Stomach smooth muscle (tissue), 2 donors: ENCODE results near the gene DHX15.
"Not testable (repeated sequence)": the region's sequence is repeated elsewhere in the genome, so short reads cannot be mapped to it uniquely, and the experiment has no call there.

Source experiments
- H3K27ac ChIP-seq: one replicate; pipeline ENCODE4 v1.7.0; 2013; ENCODE audit warnings: mild to moderate bottlenecking, low read length, inconsistent platforms
- H3K27me3 ChIP-seq, 2 donors: one replicate each; pipeline ENCODE4 v1.7.0; 2013; ENCODE audit warnings: low read length in 2 of 2; ENCODE audit not compliant: insufficient read depth in 2 of 2, control insufficient read depth in 1 of 2
- H3K36me3 ChIP-seq, 2 donors: one replicate each; pipeline ENCODE4 v1.7.0; 2013; ENCODE audit warnings: low read length in 2 of 2; ENCODE audit not compliant: control insufficient read depth in 2 of 2, insufficient read depth in 2 of 2
- H3K4me1 ChIP-seq: one replicate; pipeline ENCODE4 v1.7.0; 2013; ENCODE audit warnings: low read length; ENCODE audit not compliant: control insufficient read depth, insufficient read depth
- H3K4me3 ChIP-seq, 2 donors: one replicate each; pipeline ENCODE4 v1.7.0; 2013; ENCODE audit warnings: low read length in 2 of 2
- H3K9ac ChIP-seq, 2 donors: one replicate each; pipeline ENCODE4 v1.7.0; 2013; ENCODE audit warnings: low read length in 2 of 2, mild to moderate bottlenecking in 1 of 2
- H3K9me3 ChIP-seq, 2 donors: one replicate each; pipeline ENCODE4 v1.7.0; 2013; ENCODE audit warnings: low read length in 2 of 2; ENCODE audit not compliant: control insufficient read depth in 2 of 2
- donor health status: healthy.
- donor health status: Pancreatic carcinoma.

Gene DHX15

GRCh38 chr4:24515698-24516097 is 68.7 kb downstream of the DHX15 start:
- peaks cover 0 to 7% of the 10 kb centered on the region in 2 donors for H3K36me3 ChIP-seq

GRCh38 chr4:24514808-24515207 is 69.5 kb downstream of the DHX15 start:
- no peak overlapping the region for H3K27ac ChIP-seq
- no peak overlapping the region for H3K9ac ChIP-seq
- H3K27me3 ChIP-seq, result no peaks in the 10 kb centered on the region
- H3K36me3 ChIP-seq, result peaks cover 0 to 7% of the 10 kb centered on the region in 2 donors
- peaks cover 8% of the 10 kb centered on the region for H3K4me1 ChIP-seq
- no peaks in the 10 kb centered on the region for H3K9me3 ChIP-seq
- H3K4me3 ChIP-seq, result no peak overlapping the region

More at GRCh38 chr4:24515698-24516097, 68.7 kb downstream of the DHX15 start:
- no peaks in the 10 kb centered on the region for H3K27me3 ChIP-seq
- no peaks in the 10 kb centered on the region for H3K9me3 ChIP-seq
- H3K4me3 ChIP-seq, result no peak overlapping the region
- H3K4me1 ChIP-seq, result peaks cover 8% of the 10 kb centered on the region
- no peak overlapping the region for H3K27ac ChIP-seq
- H3K9ac ChIP-seq, result no peak overlapping the region

DNA sequence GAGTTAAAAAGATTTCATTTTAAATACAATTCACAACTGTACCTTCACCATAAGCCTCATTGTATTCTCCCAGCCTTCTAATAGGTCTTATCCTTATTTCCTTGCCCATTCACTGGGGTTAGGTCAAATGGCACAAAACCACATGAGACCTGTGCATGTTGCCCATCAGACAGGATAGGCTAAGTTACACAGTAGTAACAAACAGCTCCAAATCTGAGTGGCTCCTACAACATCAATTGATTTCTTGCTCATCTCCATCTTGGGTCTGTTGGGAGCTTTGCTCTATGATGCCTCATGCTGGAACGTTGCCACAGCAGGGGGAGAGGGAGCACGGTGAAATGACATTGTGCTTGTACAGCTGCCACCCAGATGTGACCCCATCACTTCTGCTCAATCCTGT is 70.6 kb downstream of the DHX15 start:
- Histone ChIP-seq H3K36me3 (peaks cover 0 to 7% of the 10 kb centered on the region in 2 donors), H3K9me3 (no peaks in the 10 kb centered on the region), H3K27me3 (no peaks in the 10 kb centered on the region), H3K27ac (no peak overlapping the region), H3K9ac (no peak overlapping the region), H3K4me1 (peaks cover 8% of the 10 kb centered on the region), H3K4me3 (no peak overlapping the region)

DNA sequence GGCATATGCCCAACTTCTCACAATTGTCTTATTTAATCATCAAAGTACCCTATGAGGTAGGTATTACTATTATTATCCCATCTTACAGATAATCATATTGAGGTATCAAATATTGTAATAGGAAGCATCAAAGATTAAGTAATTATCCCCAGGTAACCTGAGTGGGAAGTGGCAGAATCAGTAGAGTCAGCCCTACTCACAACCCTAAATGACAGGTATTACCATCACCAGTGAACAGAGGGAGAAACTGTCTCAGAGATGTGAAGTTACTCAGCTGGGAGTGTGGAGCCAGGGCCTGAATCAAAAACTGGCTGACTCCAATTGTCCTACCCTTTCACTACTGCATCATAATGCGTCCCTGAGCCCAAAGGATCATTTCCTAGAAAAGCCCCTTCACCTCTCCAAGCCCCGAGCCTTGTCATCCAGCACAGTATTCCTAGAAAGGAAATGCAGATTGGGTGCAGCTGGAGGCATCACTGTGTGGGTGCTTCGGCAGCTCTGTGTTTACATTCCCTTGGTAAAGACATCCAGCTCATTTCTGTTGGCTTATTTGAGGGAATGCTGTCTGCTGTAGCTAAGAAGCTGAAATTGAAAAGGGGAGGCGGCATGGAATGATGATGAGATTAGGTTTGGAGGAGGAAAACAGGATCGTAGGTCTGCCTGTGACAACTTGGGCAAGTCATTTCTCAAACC is 72.8 kb downstream of the DHX15 start:
- H3K9me3 ChIP-seq, result no peaks in the 10 kb centered on the region
- no peak overlapping the region for H3K4me3 ChIP-seq
- no peak overlapping the region for H3K27ac ChIP-seq
- H3K4me1 ChIP-seq, result peaks cover 8% of the 10 kb centered on the region
- no peak overlapping the region for H3K9ac ChIP-seq
- no peaks in the 10 kb centered on the region for H3K27me3 ChIP-seq
- H3K36me3 ChIP-seq, result peaks cover 0 to 7% of the 10 kb centered on the region in 2 donors

DNA sequence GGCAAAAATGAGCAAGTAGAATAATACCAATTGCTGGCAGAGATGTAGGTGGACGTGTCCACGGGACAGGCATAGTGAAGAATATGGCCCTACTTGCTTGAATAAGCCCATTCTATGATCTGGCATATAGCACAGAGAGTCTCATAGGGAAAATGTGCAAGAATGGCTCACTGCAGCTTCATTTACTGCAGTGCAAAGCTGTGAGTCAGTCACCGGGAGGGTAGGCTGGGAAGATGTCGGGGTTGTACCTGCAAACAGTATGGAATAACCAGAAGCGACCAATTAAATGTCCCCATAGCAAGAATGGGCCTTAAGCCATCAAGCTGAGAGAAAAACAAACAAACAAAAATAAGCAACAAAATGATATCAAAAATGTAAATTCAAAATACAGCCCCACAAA is 74.3 kb downstream of the DHX15 start:
- no peaks in the 10 kb centered on the region for H3K9me3 ChIP-seq
- H3K4me1 ChIP-seq, result peaks cover 8% of the 10 kb centered on the region
- H3K36me3 ChIP-seq, result peaks cover 0 to 7% of the 10 kb centered on the region in 2 donors
- H3K27ac ChIP-seq, result no peak overlapping the region
- no peaks in the 10 kb centered on the region for H3K27me3 ChIP-seq
- H3K9ac ChIP-seq, result no peak overlapping the region
- H3K4me3 ChIP-seq, result no peak overlapping the region

GRCh38 chr4:24508541-24508940 is 75.8 kb downstream of the DHX15 start:
- Histone ChIP-seq H3K9ac (no peak overlapping the region), H3K9me3 (no peaks in the 10 kb centered on the region), H3K36me3 (no peaks in the 10 kb centered on the region), H3K27ac (no peak overlapping the region), H3K27me3 (no peaks in the 10 kb centered on the region), H3K4me1 (peaks cover 8% of the 10 kb centered on the region), H3K4me3 (no peak overlapping the region)

GRCh38 chr4:24507439-24507838 is 76.9 kb downstream of the DHX15 start:
- no peaks in the 10 kb centered on the region for H3K27me3 ChIP-seq
- no peak overlapping the region for H3K27ac ChIP-seq
- H3K4me3 ChIP-seq, result no peak overlapping the region
- no peaks in the 10 kb centered on the region for H3K36me3 ChIP-seq
- peaks cover 8% of the 10 kb centered on the region for H3K4me1 ChIP-seq
- no peaks in the 10 kb centered on the region for H3K9me3 ChIP-seq
- H3K9ac ChIP-seq, result no peak overlapping the region

GRCh38 chr4:24503090-24503489 is 81.3 kb downstream of the DHX15 start:
- not testable (repeated sequence) for H3K4me1 ChIP-seq, H3K9ac ChIP-seq, H3K27ac ChIP-seq, H3K36me3 ChIP-seq, H3K9me3 ChIP-seq, H3K4me3 ChIP-seq, H3K27me3 ChIP-seq

DNA sequence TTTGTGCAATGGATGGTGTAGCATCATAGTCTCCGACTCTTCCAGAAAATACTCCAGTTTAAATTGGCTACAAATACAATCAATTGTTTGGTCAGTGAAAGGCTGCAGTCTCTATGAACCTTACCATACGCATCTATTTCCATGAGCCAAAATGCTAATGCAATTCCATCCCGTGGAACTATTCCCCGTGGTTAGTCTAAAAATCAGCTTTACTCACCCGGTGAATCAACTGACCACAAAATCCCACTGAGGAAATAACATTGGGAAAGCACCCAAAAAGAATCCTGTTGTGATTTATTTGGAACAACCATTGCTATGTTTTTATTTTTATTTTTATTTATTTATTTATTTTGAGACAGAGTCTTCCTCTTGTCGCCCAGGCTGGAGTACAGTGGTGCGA is 87.1 kb downstream of the DHX15 start:
- H3K9ac ChIP-seq, result no peak overlapping the region
- H3K27me3 ChIP-seq, result no peaks in the 10 kb centered on the region
- no peaks in the 10 kb centered on the region for H3K4me1 ChIP-seq
- no peak overlapping the region for H3K27ac ChIP-seq
- H3K9me3 ChIP-seq, result peaks cover 0 to 4% of the 10 kb centered on the region in 2 donors
- H3K36me3 ChIP-seq, result no peaks in the 10 kb centered on the region
- no peak overlapping the region for H3K4me3 ChIP-seq

GRCh38 chr4:24496597-24496996 is 87.8 kb downstream of the DHX15 start:
- Histone ChIP-seq H3K27me3 (no peaks in the 10 kb centered on the region), H3K9ac (no peak overlapping the region), H3K9me3 (peaks cover 0 to 4% of the 10 kb centered on the region in 2 donors), H3K4me1 (no peaks in the 10 kb centered on the region), H3K27ac (no peak overlapping the region), H3K4me3 (no peak overlapping the region), H3K36me3 (no peaks in the 10 kb centered on the region)

DNA sequence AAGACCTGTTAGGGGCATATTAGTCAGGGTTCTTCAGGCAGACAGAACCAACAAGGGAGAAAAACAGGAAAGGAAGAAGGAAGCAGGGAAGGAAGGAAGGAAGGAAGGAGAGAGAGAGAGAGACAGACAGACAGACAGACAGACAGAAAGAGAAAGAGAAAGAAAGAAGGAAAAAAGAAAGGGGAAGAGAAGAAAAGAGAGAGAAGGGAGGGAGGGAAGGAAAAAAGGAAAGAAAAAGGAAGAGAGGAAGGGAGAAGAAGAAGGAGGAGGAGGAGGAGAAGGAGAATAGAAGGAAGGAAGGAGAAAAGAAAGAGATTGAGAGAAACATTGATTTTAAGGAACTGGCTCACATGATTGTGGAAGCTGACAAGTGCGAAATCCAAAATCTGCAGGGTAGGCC is 89.0 kb downstream of the DHX15 start:
- H3K27ac ChIP-seq, result no peak overlapping the region
- H3K4me3 ChIP-seq, result no peak overlapping the region
- H3K9me3 ChIP-seq, result peaks cover 0 to 4% of the 10 kb centered on the region in 2 donors
- H3K9ac ChIP-seq, result no peak overlapping the region
- H3K27me3 ChIP-seq, result no peaks in the 10 kb centered on the region
- H3K36me3 ChIP-seq, result no peaks in the 10 kb centered on the region
- no peaks in the 10 kb centered on the region for H3K4me1 ChIP-seq
